SH-SY5Y (cell line): ENCODE results near the gene SF3A2.

Experiments used
- GATA2 ChIP-seq: IDR thresholded peaks from 2 replicates; pipeline ENCODE4 v1.6.1; 2011; ENCODE audit warnings: mild to moderate bottlenecking, low read depth, low read length
- GATA3 ChIP-seq: IDR thresholded peaks from 2 replicates; pipeline ENCODE4 v1.6.1; 2011; ENCODE audit warnings: low read depth, mild to moderate bottlenecking, low read length, moderate library complexity

GRCh38 chr19:2198317-2198716 lies 38.3 kb upstream of the SF3A2 start:
- TF ChIP-seq GATA2 (no peak), GATA3 (no peak)
